HG02571 (cell line): ENCODE measurements around the gene KIF5B.
"Not testable (repeated sequence)": the region's sequence is repeated elsewhere in the genome, so short reads cannot be mapped to it uniquely, and the experiment has no call there.

Experiments
- ATAC-seq: cut with Tn5 transposase; IDR thresholded peaks from one replicate; pipeline ENCODE4 v1.9.1; 2021; ENCODE audit warnings: mild to moderate bottlenecking, moderate library complexity; ENCODE audit not compliant: unreplicated experiment

KIF5B gene

DNA sequence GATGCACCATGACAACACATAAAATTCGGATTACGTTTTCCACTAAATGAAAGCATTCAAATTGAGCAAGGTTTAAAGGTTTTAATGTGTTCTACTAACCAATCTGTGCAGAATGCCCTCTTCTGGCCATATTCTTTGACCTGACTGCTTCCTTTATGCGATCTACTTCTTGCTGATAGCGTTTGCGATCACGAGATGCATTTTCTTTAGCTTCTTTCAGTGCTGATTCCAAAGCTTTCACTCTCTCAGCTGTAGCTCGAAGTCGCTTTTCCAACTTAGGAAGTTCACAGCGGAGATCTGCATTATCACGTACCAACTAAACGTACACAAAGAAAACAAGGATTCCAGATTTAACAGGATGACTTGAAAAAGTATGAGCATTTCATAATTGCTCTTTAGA, 39.2 kb downstream of the KIF5B start:
- ATAC-seq = no peak

- ATAC-seq = no peak
These were observed 40.8 kb downstream of the KIF5B start for GRCh38 chr10:32015386-32015785.

- no peak for ATAC-seq
These were observed 49.2 kb downstream of the KIF5B start for GRCh38 chr10:32007026-32007425.

DNA sequence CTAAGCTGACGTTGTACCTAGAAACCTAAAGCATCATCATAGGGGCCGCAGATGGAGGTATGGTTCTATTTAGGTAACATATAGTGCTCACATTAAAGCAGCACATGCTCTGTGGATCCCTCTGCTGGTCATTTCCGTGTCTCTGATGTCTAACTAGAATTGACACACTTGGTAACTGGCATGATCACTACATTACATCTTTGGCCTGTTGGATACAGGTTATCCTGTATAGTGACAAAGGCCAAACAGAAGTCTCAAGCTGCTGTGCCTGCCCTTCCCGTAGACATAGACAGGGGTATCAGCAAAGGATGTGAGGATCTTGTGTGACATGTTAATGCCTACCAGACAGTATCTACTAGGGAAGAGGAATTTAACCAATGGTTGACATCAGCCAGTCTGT, 51.2 kb downstream of the KIF5B start:
- ATAC-seq = no peak

- no peak for ATAC-seq
These were observed 52.0 kb downstream of the KIF5B start for GRCh38 chr10:32004161-32004591.

DNA sequence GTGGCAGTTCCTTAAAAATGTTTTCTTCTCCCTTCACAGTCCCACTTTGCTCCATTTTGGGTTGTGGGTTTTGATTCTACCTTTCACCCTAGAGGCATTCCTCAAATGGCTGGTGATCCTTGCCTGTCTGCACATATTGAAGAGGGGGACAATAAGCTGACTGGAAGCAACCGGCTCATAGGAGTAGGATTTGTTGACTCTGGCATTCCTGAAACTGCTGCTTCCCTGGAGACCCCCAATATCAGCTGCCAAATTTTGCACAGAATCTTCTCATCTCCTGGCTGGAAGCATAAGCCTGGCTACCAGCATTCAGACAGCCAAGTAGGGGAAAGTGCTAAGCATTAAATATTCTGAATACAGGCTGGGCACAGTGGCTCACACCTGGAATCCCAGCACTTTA, 53.7 kb downstream of the KIF5B start:
- no peak for ATAC-seq

- no peak for ATAC-seq
These were observed 55.3 kb downstream of the KIF5B start for GRCh38 chr10:32000937-32001336.

DNA sequence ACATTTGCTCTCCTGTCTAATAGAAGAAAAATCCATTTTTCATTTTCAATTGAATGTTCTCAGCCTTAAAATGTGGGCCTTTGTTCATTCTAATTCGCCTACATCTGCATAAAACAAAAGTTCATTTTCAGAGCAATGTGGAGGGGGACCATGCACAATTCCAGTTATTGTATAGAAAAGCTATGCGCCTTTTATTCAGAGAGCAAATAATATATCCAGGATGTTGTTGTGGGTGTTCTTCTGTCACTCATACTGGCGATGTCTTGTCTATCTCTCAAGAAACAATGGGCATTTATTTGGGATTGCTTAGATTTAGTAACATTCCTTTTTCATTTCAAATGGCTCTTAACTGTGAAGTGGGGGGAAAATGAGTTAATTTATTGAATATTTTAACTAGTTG, 56.4 kb downstream of the KIF5B start:
- no peak for ATAC-seq

GRCh38 chr10:31999070-31999660, 57.1 kb downstream of the KIF5B start:
- ATAC-seq = no peak

DNA sequence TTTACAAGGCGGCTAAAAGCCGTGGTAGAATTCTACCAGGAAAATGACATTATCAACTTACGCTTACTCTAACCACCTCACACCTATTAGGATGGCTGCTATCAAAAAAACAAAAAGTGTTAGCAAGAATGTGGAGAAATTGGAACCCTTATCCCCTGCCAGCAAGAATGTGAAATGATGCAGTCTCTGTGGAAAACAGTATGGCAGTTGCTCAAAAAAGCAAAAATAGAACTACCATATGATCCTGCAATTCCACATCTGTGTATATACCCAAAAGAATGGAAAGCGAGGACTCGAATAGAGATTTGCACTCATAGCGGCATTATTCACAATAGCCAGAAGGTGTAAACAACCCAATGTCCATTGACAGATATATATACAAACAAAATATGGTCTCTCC, 61.3 kb downstream of the KIF5B start:
- no peak for ATAC-seq

DNA sequence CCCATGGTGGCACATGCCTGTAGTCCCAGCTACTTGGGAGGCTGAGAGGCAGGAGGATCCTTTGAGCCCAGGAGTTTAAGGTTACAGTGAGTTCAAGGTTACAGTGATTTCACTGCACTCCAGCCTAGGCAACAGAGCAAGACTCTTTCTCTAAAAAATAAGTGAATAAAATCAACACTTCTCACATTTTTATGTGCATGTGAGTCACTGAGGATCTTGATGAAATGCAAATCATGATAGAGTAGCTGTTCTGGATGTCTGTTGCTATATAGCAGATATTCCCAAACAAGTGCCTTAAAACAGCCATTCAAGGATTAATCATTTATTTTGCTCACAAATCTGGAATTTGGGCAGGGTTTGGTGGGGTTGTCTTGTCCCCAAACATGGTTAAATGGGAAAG, 65.3 kb downstream of the KIF5B start:
- no peak for ATAC-seq

DNA sequence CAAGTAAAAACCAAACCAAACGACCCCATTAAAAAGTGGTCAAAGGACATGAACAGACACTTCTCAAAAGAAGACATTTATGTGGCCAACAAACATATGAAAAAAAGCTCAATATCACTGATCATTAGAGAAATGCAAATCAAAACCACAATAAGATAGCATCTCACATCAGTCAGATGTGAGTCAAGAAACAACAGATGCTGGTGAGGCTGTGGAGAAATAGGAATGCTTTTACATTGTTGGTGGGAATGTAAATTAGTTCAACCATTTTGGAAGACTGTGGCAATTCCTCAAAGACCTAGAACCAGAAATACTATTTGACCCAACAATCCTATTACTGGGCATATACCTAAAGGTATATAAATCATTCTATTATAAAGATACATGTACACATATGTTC, 68.4 kb downstream of the KIF5B start:
- ATAC-seq = not testable (repeated sequence)

- no peak for ATAC-seq
These were observed 74.1 kb downstream of the KIF5B start for GRCh38 chr10:31982111-31982510.

GRCh38 chr10:31980471-31980870, 75.8 kb downstream of the KIF5B start:
- no peak for ATAC-seq

- not testable (repeated sequence) for ATAC-seq
These were observed 77.2 kb downstream of the KIF5B start for GRCh38 chr10:31979071-31979470.

- no peak for ATAC-seq
These were observed 78.1 kb downstream of the KIF5B start for GRCh38 chr10:31978156-31978483.

- no peak for ATAC-seq
These were observed 78.6 kb downstream of the KIF5B start for GRCh38 chr10:31977440-31978155.

- no peak for ATAC-seq
These were observed 81.0 kb downstream of the KIF5B start for GRCh38 chr10:31975157-31975765.

DNA sequence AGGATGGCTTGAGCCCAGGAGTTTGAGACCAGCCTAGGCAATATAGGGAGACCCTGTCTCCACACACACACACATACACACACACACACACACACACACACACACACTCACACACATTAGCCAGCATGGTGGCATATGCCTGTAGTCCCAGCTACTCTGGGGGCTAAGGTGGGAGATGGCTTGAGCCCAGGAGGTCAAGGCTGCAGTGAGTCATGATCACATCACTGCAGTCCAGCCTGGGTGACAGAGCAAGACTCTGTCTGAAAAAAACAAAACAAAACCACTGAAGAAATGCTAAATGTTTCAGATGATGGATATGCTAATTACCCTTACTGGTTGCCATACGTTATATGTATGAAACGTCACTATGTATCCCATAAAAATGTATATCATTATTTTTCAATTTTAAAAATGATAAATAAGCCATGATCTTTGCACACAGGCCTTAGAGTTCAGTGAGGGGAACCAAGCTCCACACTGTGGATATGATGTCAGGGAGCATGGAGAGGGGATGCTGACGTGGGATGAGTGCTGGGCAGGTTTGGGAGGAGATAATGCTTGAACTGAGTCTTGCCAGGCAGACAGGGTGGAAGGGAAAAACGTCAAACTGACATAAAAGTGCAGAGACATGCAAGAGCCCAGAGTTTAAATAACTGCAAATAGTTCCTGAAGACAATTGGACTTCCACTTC, 81.6 kb downstream of the KIF5B start:
- no peak for ATAC-seq

DNA sequence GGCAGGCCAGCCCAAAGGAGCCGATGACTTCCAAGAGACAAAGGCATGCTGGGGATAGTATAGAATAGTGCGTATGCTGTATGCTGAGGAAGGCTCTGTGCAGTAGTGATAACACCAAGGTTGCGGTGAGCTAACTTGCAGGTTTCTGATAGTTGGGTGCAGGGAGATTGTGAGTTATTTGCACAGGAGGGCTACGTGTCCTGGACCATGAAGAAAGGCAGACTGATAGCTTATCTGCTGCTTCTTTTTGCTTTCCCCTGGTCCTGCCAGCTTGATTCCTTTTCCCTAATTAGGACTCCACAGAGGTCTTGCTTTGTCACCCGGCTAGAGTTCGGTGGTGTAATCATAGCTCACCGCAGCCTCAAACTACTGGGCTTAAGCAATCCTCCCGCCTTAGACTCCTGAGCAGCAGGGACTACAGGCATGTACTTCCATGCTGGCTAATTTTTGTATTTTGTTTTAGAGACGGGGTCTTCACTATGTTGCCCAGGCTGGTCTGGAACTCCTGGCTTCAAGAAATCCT, 83.6 kb downstream of the KIF5B start:
- no peak for ATAC-seq

- not testable (repeated sequence) for ATAC-seq
These were observed 86.4 kb downstream of the KIF5B start for GRCh38 chr10:31969847-31970246.

DNA sequence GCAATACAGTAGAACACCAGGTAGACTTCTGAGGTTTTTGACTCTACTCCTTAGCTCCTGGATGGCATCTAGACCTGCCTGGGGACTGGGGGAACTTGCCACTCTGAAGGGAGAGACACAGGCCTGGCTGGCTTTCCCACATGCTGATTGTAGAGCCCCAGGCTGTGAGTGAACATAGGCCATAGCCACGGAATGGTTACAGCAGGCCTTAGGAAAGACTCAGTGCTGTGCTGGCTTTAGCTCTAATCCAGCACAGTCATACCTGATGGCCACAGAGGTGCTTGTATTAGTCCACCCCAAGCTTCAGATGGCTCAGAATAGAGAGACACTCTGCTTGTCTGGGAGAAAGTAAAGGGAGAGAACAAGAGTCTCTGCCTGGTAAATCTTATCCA, 92.6 kb downstream of the KIF5B start:
- ATAC-seq = no peak
